GM18502 (cell line): ENCODE data around the gene SHISA3.

Source experiments
- ATAC-seq: cut with Tn5 transposase; IDR thresholded peaks from one replicate; pipeline ENCODE4 v1.9.1; 2021; ENCODE audit warnings: mild to moderate bottlenecking; ENCODE audit not compliant: unreplicated experiment, poor library complexity

SHISA3 gene

DNA sequence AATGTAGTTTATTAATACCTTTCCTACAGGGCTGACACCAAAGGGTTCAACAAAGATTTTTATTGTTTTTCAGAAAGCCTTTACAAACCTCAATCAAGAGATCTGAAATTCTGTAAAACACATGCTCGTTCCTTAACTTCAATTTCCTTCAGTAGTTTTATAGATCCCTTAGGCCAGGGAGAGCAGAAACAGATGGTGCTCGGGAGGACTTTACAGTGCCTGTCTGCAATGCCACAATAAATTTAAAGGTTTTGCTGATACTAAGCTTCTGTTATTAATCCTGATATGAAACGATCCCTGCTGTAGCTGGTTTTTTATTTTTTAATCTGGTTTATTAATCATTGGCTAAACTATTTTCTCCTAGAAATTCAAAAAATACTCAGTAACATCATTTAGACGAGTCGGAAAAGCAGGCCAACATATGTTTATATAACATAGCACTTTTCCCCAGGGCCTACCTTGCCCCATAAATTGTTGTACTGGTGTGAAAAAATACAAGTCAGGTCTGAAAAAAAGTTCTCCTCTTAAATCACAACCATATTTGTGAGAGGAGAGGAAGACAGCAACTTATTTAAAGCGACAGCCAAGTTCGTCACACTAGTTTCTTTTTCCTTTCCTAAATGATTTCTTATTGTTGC lies 39.8 kb downstream of the SHISA3 start:
- no peak for ATAC-seq

DNA sequence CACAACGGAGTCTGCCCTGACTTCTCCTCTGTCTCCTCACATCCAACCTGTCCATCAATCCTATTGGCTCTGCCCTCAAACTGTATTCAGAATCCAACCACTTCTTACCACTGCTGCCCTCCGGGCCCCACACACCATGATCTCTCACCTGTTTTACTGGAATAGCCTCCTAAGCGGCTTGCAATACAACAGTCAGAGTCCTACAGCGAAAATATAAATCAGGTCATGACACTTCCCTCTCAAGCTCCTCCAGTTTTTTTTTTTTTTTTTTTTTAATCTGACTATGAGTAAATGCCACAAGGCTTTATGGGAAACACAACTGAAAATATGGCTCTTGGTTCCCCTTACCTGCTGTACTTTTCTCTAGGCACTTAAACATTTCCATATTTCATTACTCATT lies 42.8 kb downstream of the SHISA3 start:
- ATAC-seq, result no peak

DNA sequence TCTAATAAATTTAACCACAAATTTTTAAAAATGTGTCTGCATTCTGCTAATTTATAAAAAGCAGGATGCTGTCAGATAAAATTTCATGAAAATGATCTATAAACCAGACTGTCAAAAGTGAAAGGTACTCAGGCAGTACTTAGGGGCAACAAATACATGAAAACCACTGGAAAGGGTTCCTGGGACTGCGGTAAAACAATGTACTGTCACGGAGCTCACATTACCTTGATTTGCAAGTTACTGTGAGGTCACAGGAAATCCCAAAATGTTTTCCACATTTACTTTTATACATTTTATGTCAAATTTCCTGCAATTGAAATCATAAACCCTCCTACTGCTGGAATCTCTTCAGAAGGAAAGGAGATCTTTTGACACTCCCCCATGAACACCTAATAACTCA lies 45.3 kb downstream of the SHISA3 start:
- ATAC-seq, result no peak

DNA sequence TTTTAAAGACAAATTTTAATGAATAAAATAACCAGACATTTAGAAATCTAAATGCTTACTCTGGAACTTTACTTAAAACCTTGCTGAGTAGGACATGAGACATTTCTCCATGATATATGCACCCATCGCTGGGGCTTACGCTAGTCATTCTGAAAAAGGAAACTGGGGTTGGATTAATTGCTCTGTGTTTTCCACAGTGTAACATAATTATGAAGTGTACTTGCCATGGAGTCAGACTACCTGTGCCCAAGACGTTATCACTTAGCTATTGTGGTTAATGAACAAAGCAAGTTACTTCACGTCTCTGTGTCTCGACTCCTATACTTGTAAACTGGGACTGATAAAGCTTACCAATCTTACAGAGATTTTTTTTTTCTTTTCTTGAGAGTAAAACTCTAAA lies 47.8 kb downstream of the SHISA3 start:
- no peak for ATAC-seq

DNA sequence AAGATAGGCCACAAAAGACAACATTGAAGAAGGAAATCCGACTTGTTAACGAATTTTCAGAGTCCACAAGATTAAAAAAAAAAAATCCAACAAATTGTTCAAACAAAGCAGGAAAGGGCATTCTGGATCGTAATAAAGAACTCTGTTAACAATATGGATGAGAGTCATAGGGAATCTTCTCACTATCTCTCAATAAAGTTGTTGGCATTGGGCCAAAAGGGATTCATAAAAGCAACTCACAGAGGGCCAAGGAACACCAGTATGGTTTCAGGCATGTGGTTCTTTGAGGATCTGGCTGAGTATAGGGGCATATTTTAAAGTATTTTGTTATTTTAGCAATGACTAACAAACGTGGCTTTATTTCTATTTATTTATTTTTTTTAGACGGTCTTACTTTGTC lies 49.5 kb downstream of the SHISA3 start:
- ATAC-seq, result no peak
